Activated naive CD8-positive, alpha-beta T cell treated with anti-CD3 and anti-CD28 coated beads, Interleukin-2, amount 10 ng/mL, durations not matched to agents 7 days and 5 days (primary cell): ENCODE results near the gene POLN. TPM values are rescaled to one million over a fixed set of nuclear protein-coding genes. Genes with fewer than 3 reads are reported as not detected.
A peak's percentile ranks its signal among the peaks of the same experiment; 100 is the strongest.

ENCODE experiments used
- ATAC-seq: fragments of 150-1000 bp; cut with Tn5 transposase; one replicate; pipeline ENCODE4 v1.10.0; 2021; ENCODE audit warnings: low read depth, moderate library complexity
- POLR2A ChIA-PET: fragments of 350-600 bp; sonication (Branson Sonifier 250); formaldehyde crosslinking; loops from one replicate; lab custom pipeline; 2021; ENCODE audit warnings: antibody characterized with exemption; lab: Charles Lee
- DNase-seq: peaks from one replicate; pipeline ENCODE4 v3.0.0; 2021
- H3K27ac Mint-ChIP-seq: one replicate; pipeline ENCODE4 v1.8.0; 2022; ENCODE audit warnings: mild to moderate bottlenecking, mixed read lengths
- H3K27me3 Mint-ChIP-seq: one replicate; pipeline ENCODE4 v1.8.0; 2022; ENCODE audit warnings: mild to moderate bottlenecking, moderate library complexity, mixed read lengths
- H3K36me3 Mint-ChIP-seq: one replicate; pipeline ENCODE4 v1.8.0; 2021; ENCODE audit warnings: mild to moderate bottlenecking, mixed read lengths
- H3K4me1 Mint-ChIP-seq: one replicate; pipeline ENCODE4 v1.8.0; 2021; ENCODE audit warnings: mixed read lengths
- H3K4me3 Mint-ChIP-seq: one replicate; pipeline ENCODE4 v1.8.0; 2022; ENCODE audit warnings: mild to moderate bottlenecking, moderate library complexity, mixed read lengths
- H3K9me3 Mint-ChIP-seq: one replicate; pipeline ENCODE4 v1.8.0; 2021; ENCODE audit warnings: mixed read lengths
- total RNA-seq, 2 experiments: library from RNA; stranded (reverse); gene quantifications; one replicate each; pipeline ENCODE4 v1.2.3, GENCODE V29; 2021

POLN gene
- total RNA-seq, 2 experiments from 2014 or later: 2.4 to 3.2 TPM

- H3K4me3 Mint-ChIP-seq: no peak overlapping the region
- H3K9me3 Mint-ChIP-seq: no peaks in the 10 kb centered on the region
- DNase-seq (no peak), ATAC-seq (no peak)
- H3K4me1 Mint-ChIP-seq: no peaks in the 10 kb centered on the region
- peaks cover 2% of the 10 kb centered on the region for H3K27me3 Mint-ChIP-seq
- no peaks in the 10 kb centered on the region for H3K36me3 Mint-ChIP-seq
- POLR2A ChIA-PET: no interaction called here
- H3K27ac Mint-ChIP-seq: no peak overlapping the region
Observed at GRCh38 chr4:2083826-2084160, 158.1 kb downstream of the POLN start.

GRCh38 chr4:2083116-2083825, 158.7 kb downstream of the POLN start:
- no peaks in the 10 kb centered on the region for H3K9me3 Mint-ChIP-seq
- peaks cover 2% of the 10 kb centered on the region for H3K27me3 Mint-ChIP-seq
- no peaks in the 10 kb centered on the region for H3K36me3 Mint-ChIP-seq
- H3K4me3 Mint-ChIP-seq: no peak overlapping the region
- DNase-seq: no peak
- POLR2A ChIA-PET: no interaction called here
- no peak for ATAC-seq
- H3K4me1 Mint-ChIP-seq: no peaks in the 10 kb centered on the region
- H3K27ac Mint-ChIP-seq: no peak overlapping the region

- no peaks in the 10 kb centered on the region for H3K4me1 Mint-ChIP-seq
- no peak for ATAC-seq
- POLR2A ChIA-PET: no interaction called here
- no peak overlapping the region for H3K4me3 Mint-ChIP-seq
- no peaks in the 10 kb centered on the region for H3K36me3 Mint-ChIP-seq
- H3K27me3 Mint-ChIP-seq: peaks cover 2% of the 10 kb centered on the region
- no peak for DNase-seq
- H3K9me3 Mint-ChIP-seq: no peaks in the 10 kb centered on the region
- no peak overlapping the region for H3K27ac Mint-ChIP-seq
Observed at GRCh38 chr4:2082627-2083026, 159.3 kb downstream of the POLN start.

GRCh38 chr4:2082118-2082517, 159.8 kb downstream of the POLN start:
- ATAC-seq (no peak), DNase-seq (no peak)
- H3K27me3 Mint-ChIP-seq: peaks cover 2% of the 10 kb centered on the region
- H3K36me3 Mint-ChIP-seq: no peaks in the 10 kb centered on the region
- no peak overlapping the region for H3K27ac Mint-ChIP-seq
- no peak overlapping the region for H3K4me3 Mint-ChIP-seq
- H3K9me3 Mint-ChIP-seq: no peaks in the 10 kb centered on the region
- no peaks in the 10 kb centered on the region for H3K4me1 Mint-ChIP-seq
- POLR2A ChIA-PET: no interaction called here

GRCh38 chr4:2081540-2081939, 160.4 kb downstream of the POLN start:
- DNase-seq (no peak), ATAC-seq (no peak)
- H3K27ac Mint-ChIP-seq: no peak overlapping the region
- no peak overlapping the region for H3K4me3 Mint-ChIP-seq
- peaks cover 2% of the 10 kb centered on the region for H3K27me3 Mint-ChIP-seq
- POLR2A ChIA-PET: no interaction called here
- H3K4me1 Mint-ChIP-seq: no peaks in the 10 kb centered on the region
- no peaks in the 10 kb centered on the region for H3K36me3 Mint-ChIP-seq
- H3K9me3 Mint-ChIP-seq: no peaks in the 10 kb centered on the region

GRCh38 chr4:2080429-2081300, 161.3 kb downstream of the POLN start:
- POLR2A ChIA-PET: no interaction called here
- Mint-ChIP-seq H3K9me3 (no peaks in the 10 kb centered on the region), H3K27ac (no peak overlapping the region), H3K4me1 (no peaks in the 10 kb centered on the region), H3K4me3 (no peak overlapping the region), H3K36me3 (no peaks in the 10 kb centered on the region), H3K27me3 (peaks cover 2% of the 10 kb centered on the region)
- DNase-seq (no peak), ATAC-seq (no peak)

- Mint-ChIP-seq H3K27me3 (peaks cover 2% of the 10 kb centered on the region), H3K27ac (no peak overlapping the region), H3K9me3 (no peaks in the 10 kb centered on the region), H3K4me3 (no peak overlapping the region), H3K36me3 (no peaks in the 10 kb centered on the region), H3K4me1 (no peaks in the 10 kb centered on the region)
- POLR2A ChIA-PET: no interaction called here
- DNase-seq (no peak), ATAC-seq (no peak)
Observed at GRCh38 chr4:2079926-2080325, 162.0 kb downstream of the POLN start.

GRCh38 chr4:2079006-2079405, 162.9 kb downstream of the POLN start:
- Mint-ChIP-seq H3K27me3 (peaks cover under 1% of the 10 kb centered on the region), H3K4me1 (no peaks in the 10 kb centered on the region), H3K27ac (no peak overlapping the region), H3K9me3 (no peaks in the 10 kb centered on the region), H3K36me3 (no peaks in the 10 kb centered on the region), H3K4me3 (no peak overlapping the region)
- DNase-seq (no peak), ATAC-seq (no peak)
- POLR2A ChIA-PET: no interaction called here

- no peak overlapping the region for H3K4me3 Mint-ChIP-seq
- ATAC-seq (no peak), DNase-seq (no peak)
- H3K36me3 Mint-ChIP-seq: no peaks in the 10 kb centered on the region
- no peaks in the 10 kb centered on the region for H3K9me3 Mint-ChIP-seq
- H3K27me3 Mint-ChIP-seq: no peaks in the 10 kb centered on the region
- H3K4me1 Mint-ChIP-seq: no peaks in the 10 kb centered on the region
- POLR2A ChIA-PET: no interaction called here
- H3K27ac Mint-ChIP-seq: no peak overlapping the region
Observed at GRCh38 chr4:2078584-2078983, 163.3 kb downstream of the POLN start.

- ATAC-seq (no peak), DNase-seq (no peak)
- Mint-ChIP-seq H3K9me3 (no peaks in the 10 kb centered on the region), H3K27me3 (no peaks in the 10 kb centered on the region), H3K4me1 (no peaks in the 10 kb centered on the region), H3K36me3 (no peaks in the 10 kb centered on the region), H3K4me3 (no peak overlapping the region), H3K27ac (no peak overlapping the region)
- POLR2A ChIA-PET: no interaction called here
Observed at GRCh38 chr4:2077537-2078460, 164.1 kb downstream of the POLN start.

GRCh38 chr4:2076908-2077536, 164.9 kb downstream of the POLN start:
- H3K4me1 Mint-ChIP-seq: no peaks in the 10 kb centered on the region
- peak overlapping the region; percentile 46 for H3K27ac Mint-ChIP-seq
- DNase-seq: no peak
- POLR2A ChIA-PET: no interaction called here
- H3K4me3 Mint-ChIP-seq: no peak overlapping the region
- H3K27me3 Mint-ChIP-seq: no peaks in the 10 kb centered on the region
- no peaks in the 10 kb centered on the region for H3K36me3 Mint-ChIP-seq
- no peak for ATAC-seq
- no peaks in the 10 kb centered on the region for H3K9me3 Mint-ChIP-seq

- POLR2A ChIA-PET: no interaction called here
- Mint-ChIP-seq H3K9me3 (no peaks in the 10 kb centered on the region), H3K27ac (peak overlapping the region; percentile 46), H3K4me3 (no peak overlapping the region), H3K4me1 (no peaks in the 10 kb centered on the region), H3K27me3 (no peaks in the 10 kb centered on the region), H3K36me3 (no peaks in the 10 kb centered on the region)
- DNase-seq (no peak), ATAC-seq (no peak)
Observed at GRCh38 chr4:2075987-2076907, 165.7 kb downstream of the POLN start.
